Measurements from ENCODE around the gene SYT17.

The SYT17 gene

GRCh38 chr16:19252904-19253303 lies 84.9 kb downstream of the SYT17 start:
- Histone ChIP-seq H3K9me2 (replicated peaks; ENCODE audit: control insufficient read depth, low read length) (no peaks in the 10 kb centered on the region), H3K27me3 (ENCODE audit: control insufficient read depth, low read length) (peaks cover 4% of the 10 kb centered on the region), H3K4me3 (ENCODE audit: low read length) (no peak overlapping the region), H3F3A (ENCODE audit: control insufficient read depth, insufficient read depth) (no peaks in the 10 kb centered on the region), H3K27ac (ENCODE audit: low read depth, low read length) (no peak overlapping the region), H3K4me1 (ENCODE audit: control insufficient read depth, low read length) (0 out of 2 replicates have a peak, but pooled peaks cover 4% of the 10 kb centered on the region), H3K9me3 (ENCODE audit: control insufficient read depth, insufficient read depth, low read length) (no peaks in the 10 kb centered on the region), H3K79me2 (ENCODE audit: control insufficient read depth, low read length) (no peaks in the 10 kb centered on the region), H4K20me1 (ENCODE audit: control insufficient read depth, insufficient read depth, low read depth, low read length) (no peaks in the 10 kb centered on the region), H3K4me2 (ENCODE audit: low read length) (no peak overlapping the region), H3K36me3 (ENCODE audit: control insufficient read depth, low read length) (no peaks in the 10 kb centered on the region)
- TF ChIP-seq EZH2phosphoT487 (IDR thresholded peaks at IDR 0.05; ENCODE audit: borderline replicate concordance, low read length) (no peak), CTCF (IDR thresholded peaks at IDR 0.05; ENCODE audit: low read depth, low read length, poor library complexity, severe bottlenecking) (no peak)

GRCh38 chr16:19254611-19255010 lies 86.6 kb downstream of the SYT17 start:
- H3K27me3 ChIP-seq (ENCODE audit: control insufficient read depth, low read length) = peaks cover 6% of the 10 kb centered on the region
- TF ChIP-seq EZH2phosphoT487 (IDR thresholded peaks at IDR 0.05; ENCODE audit: borderline replicate concordance, low read length) = no peak
- TF ChIP-seq CTCF (IDR thresholded peaks at IDR 0.05; ENCODE audit: low read depth, low read length, poor library complexity, severe bottlenecking) = no peak
- H3K4me1 ChIP-seq (ENCODE audit: control insufficient read depth, low read length) = 0 out of 2 replicates have a peak, but pooled peaks cover 4% of the 10 kb centered on the region
- no peaks in the 10 kb centered on the region for H4K20me1 ChIP-seq (ENCODE audit: control insufficient read depth, insufficient read depth, low read depth, low read length)
- H3K9me3 ChIP-seq (ENCODE audit: control insufficient read depth, insufficient read depth, low read length) = no peaks in the 10 kb centered on the region
- no peak overlapping the region for H3K27ac ChIP-seq (ENCODE audit: low read depth, low read length)
- no peaks in the 10 kb centered on the region for H3F3A ChIP-seq (ENCODE audit: control insufficient read depth, insufficient read depth)
- H3K36me3 ChIP-seq (ENCODE audit: control insufficient read depth, low read length) = no peaks in the 10 kb centered on the region
- no peaks in the 10 kb centered on the region for H3K79me2 ChIP-seq (ENCODE audit: control insufficient read depth, low read length)
- no peak overlapping the region for H3K4me2 ChIP-seq (ENCODE audit: low read length)
- H3K4me3 ChIP-seq (ENCODE audit: low read length) = no peak overlapping the region
- H3K9me2 ChIP-seq (replicated peaks; ENCODE audit: control insufficient read depth, low read length) = no peaks in the 10 kb centered on the region

- H3K9me2 ChIP-seq (replicated peaks; ENCODE audit: control insufficient read depth, low read length) = no peaks in the 10 kb centered on the region
These were observed 96.2 kb downstream of the SYT17 start for GRCh38 chr16:19264123-19264673.

More at GRCh38 chr16:19264123-19264673, 96.2 kb downstream of the SYT17 start:
- H3K4me1 ChIP-seq (ENCODE audit: control insufficient read depth, low read length) = no peaks in the 10 kb centered on the region
- H3K79me2 ChIP-seq (ENCODE audit: control insufficient read depth, low read length) = no peaks in the 10 kb centered on the region
- no peak overlapping the region for H3K4me2 ChIP-seq (ENCODE audit: low read length)
- no peaks in the 10 kb centered on the region for H3K36me3 ChIP-seq (ENCODE audit: control insufficient read depth, low read length)
- H3K27ac ChIP-seq (ENCODE audit: low read depth, low read length) = no peak overlapping the region
- no peak overlapping the region for H3K4me3 ChIP-seq (ENCODE audit: low read length)
- peaks cover 6% of the 10 kb centered on the region; the same call in 1 of the 2 replicates for H3K9me3 ChIP-seq (ENCODE audit: control insufficient read depth, insufficient read depth, low read length)
- no peaks in the 10 kb centered on the region for H4K20me1 ChIP-seq (ENCODE audit: control insufficient read depth, insufficient read depth, low read depth, low read length)
- TF ChIP-seq EZH2phosphoT487 (IDR thresholded peaks at IDR 0.05; ENCODE audit: borderline replicate concordance, low read length) (no peak), CTCF (IDR thresholded peaks at IDR 0.05; ENCODE audit: low read depth, low read length, poor library complexity, severe bottlenecking) (no peak)
- H3K27me3 ChIP-seq (ENCODE audit: control insufficient read depth, low read length) = no peaks in the 10 kb centered on the region
- no peaks in the 10 kb centered on the region for H3F3A ChIP-seq (ENCODE audit: control insufficient read depth, insufficient read depth)

Data from DOHH2 (cell line).